WTC11 (cell line): ENCODE results near the gene NAALAD2. TPM values are rescaled to one million over a fixed set of nuclear protein-coding genes. Genes with fewer than 3 reads are reported as not detected.

Source experiments
- ATAC-seq: fragments of 200-7000 bp; cut with Tn5 transposase; 2 replicates; pipeline ENCODE4 v1.10.0; 2021; ENCODE audit warnings: mild to moderate bottlenecking, moderate library complexity
- CTCF ChIA-PET: fragments of 300-600 bp; sonication (Branson Sonifier 250); formaldehyde crosslinking; loops from one replicate; lab custom pipeline; 2021; ENCODE audit warnings: antibody characterized with exemption; lab: Charles Lee
- POLR2A ChIA-PET: fragments of 350-600 bp; sonication (Branson Sonifier 250); formaldehyde crosslinking; loops from one replicate; lab custom pipeline; 2021; ENCODE audit warnings: antibody characterized with exemption; lab: Charles Lee
- DNase-seq: peaks from one replicate; pipeline ENCODE4 v3.0.0; 2021; ENCODE audit warnings: low spot score
- H3K27ac Mint-ChIP-seq: 2 replicates; pipeline ENCODE4 v1.8.0; 2021; ENCODE audit warnings: mixed read lengths
- H3K27me3 Mint-ChIP-seq: 2 replicates; pipeline ENCODE4 v1.8.0; 2021; ENCODE audit warnings: low read depth, mild to moderate bottlenecking, moderate library complexity, mixed read lengths
- H3K36me3 Mint-ChIP-seq: 2 replicates; pipeline ENCODE4 v1.8.0; 2021; ENCODE audit warnings: mixed read lengths
- H3K4me1 Mint-ChIP-seq: 2 replicates; pipeline ENCODE4 v1.8.0; 2022; ENCODE audit warnings: mixed read lengths
- H3K4me3 Mint-ChIP-seq: 2 replicates; pipeline ENCODE4 v1.8.0; 2021; ENCODE audit warnings: mild to moderate bottlenecking, moderate library complexity, mixed read lengths
- H3K9me3 Mint-ChIP-seq: 2 replicates; pipeline ENCODE4 v1.8.0; 2021; ENCODE audit warnings: mixed read lengths
- CREM ChIP-seq: sonication (generic); formaldehyde crosslinking; IDR thresholded peaks from 2 replicates; pipeline ENCODE4 v1.8.1; 2022; ENCODE audit warnings: mild to moderate bottlenecking, missing genetic modification reagents, moderate library complexity
- FOXP1 ChIP-seq: sonication (generic); formaldehyde crosslinking; IDR thresholded peaks from 2 replicates; pipeline ENCODE4 v1.8.0; 2022; ENCODE audit warnings: missing genetic modification reagents, mild to moderate bottlenecking, moderate library complexity, borderline replicate concordance
- GTF2I ChIP-seq: fragments of 250-450 bp; sonication (Bioruptor Pico); conservative IDR thresholded peaks from 2 replicates; pipeline ENCODE4 v1.4.0; 2021; ENCODE audit warnings: mild to moderate bottlenecking
- IRF2 ChIP-seq: sonication (generic); formaldehyde crosslinking; IDR thresholded peaks from 2 replicates; pipeline ENCODE4 v1.8.0; 2022; ENCODE audit warnings: low read depth, missing genetic modification reagents, borderline replicate concordance
- JUN ChIP-seq: sonication (generic); formaldehyde crosslinking; IDR thresholded peaks from 2 replicates; pipeline ENCODE4 v1.8.0; 2023; ENCODE audit warnings: mild to moderate bottlenecking, missing genetic modification reagents
- RORB ChIP-seq: fragments of 250-450 bp; sonication (Bioruptor Pico); IDR thresholded peaks from 2 replicates; pipeline ENCODE4 v1.9.0; 2021; ENCODE audit warnings: mild to moderate bottlenecking
- SMAD3 ChIP-seq: sonication (generic); formaldehyde crosslinking; IDR thresholded peaks from 2 replicates; pipeline ENCODE4 v1.8.0; 2022; ENCODE audit warnings: missing genetic modification reagents, mild to moderate bottlenecking, borderline replicate concordance
- total RNA-seq: library from RNA; stranded (reverse); gene quantifications from 3 replicates; pipeline ENCODE4 v1.2.3, GENCODE V29; 2021
- TF ChIP-seq, protein P1 (sequence below): fragments of 250-450 bp; sonication (Bioruptor Pico); IDR thresholded peaks from 2 replicates; pipeline ENCODE4 v1.8.0; 2021; ENCODE audit warnings: mild to moderate bottlenecking
- TF ChIP-seq, protein P2 (sequence below): fragments of 250-450 bp; sonication (Bioruptor Pico); IDR thresholded peaks from 2 replicates; pipeline ENCODE4 v1.9.0; 2021; ENCODE audit warnings: mild to moderate bottlenecking
- TF ChIP-seq, protein P3 (sequence below): sonication (generic); formaldehyde crosslinking; IDR thresholded peaks from 2 replicates; pipeline ENCODE4 v1.8.0; 2022; ENCODE audit warnings: mild to moderate bottlenecking, missing genetic modification reagents
- TF ChIP-seq, protein P4 (sequence below): sonication (generic); formaldehyde crosslinking; IDR thresholded peaks from 2 replicates; pipeline ENCODE4 v1.8.1; 2022; ENCODE audit warnings: low read depth, missing genetic modification reagents, borderline replicate concordance
- TF ChIP-seq, protein P5 (sequence below): sonication (generic); formaldehyde crosslinking; IDR thresholded peaks from 2 replicates; pipeline ENCODE4 v1.8.0; 2022; ENCODE audit warnings: mild to moderate bottlenecking, missing genetic modification reagents
- TF ChIP-seq, protein P6 (sequence below): sonication (generic); formaldehyde crosslinking; IDR thresholded peaks from 2 replicates; pipeline ENCODE4 v1.8.1; 2022; ENCODE audit warnings: mild to moderate bottlenecking, moderate library complexity, missing genetic modification reagents
- TF ChIP-seq, protein P7 (sequence below): fragments of 250-450 bp; sonication (Bioruptor Pico); IDR thresholded peaks from 2 replicates; pipeline ENCODE4 v2.1.2; 2022; ENCODE audit warnings: mild to moderate bottlenecking, moderate library complexity
- TF ChIP-seq, protein P8 (sequence below): sonication (generic); formaldehyde crosslinking; IDR thresholded peaks from 2 replicates; pipeline ENCODE4 v1.8.0; 2022; ENCODE audit warnings: mild to moderate bottlenecking, missing genetic modification reagents
- TF ChIP-seq, protein P9 (sequence below): sonication (generic); formaldehyde crosslinking; IDR thresholded peaks from 2 replicates; pipeline ENCODE4 v1.8.0; 2022; ENCODE audit warnings: missing genetic modification reagents
- TF ChIP-seq, protein P10 (sequence below): sonication (generic); formaldehyde crosslinking; IDR thresholded peaks from 2 replicates; pipeline ENCODE4 v1.8.1; 2023; ENCODE audit warnings: mild to moderate bottlenecking, moderate library complexity, missing genetic modification reagents

NAALAD2 gene
- total RNA-seq, 1 experiment from 2014 or later: 3.7 TPM

DNA sequence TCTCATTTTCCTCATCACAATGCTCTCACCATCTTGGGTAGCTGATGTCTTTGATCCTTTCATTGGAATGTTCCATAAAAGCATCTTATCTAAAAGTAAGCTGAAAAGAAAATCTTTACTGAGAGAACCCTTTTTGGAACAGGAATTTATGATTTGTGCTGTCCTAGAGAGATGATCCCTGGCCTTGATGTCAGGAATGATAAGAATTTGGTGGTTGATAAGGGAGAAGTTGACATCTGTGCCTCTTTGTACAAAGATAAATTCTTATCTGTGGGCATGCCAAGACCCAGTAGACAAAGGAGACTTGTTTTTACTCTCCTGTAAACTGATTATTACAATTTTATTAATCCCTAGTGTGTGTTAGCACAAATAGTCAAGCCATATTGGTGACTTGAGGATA lies 36.9 kb downstream of the NAALAD2 start:
- Mint-ChIP-seq H3K27me3 (no peaks in the 10 kb centered on the region), H3K27ac (no peak overlapping the region)
- POLR2A ChIA-PET: no interaction called here

More for the DNA sequence above, 36.9 kb downstream of the NAALAD2 start:
- CTCF ChIA-PET: no interaction called here
- no peak for ATAC-seq
- H3K4me3 Mint-ChIP-seq: no peak overlapping the region
- H3K36me3 Mint-ChIP-seq: peaks cover 7% of the 10 kb centered on the region
- TF ChIP-seq, protein P1, sequence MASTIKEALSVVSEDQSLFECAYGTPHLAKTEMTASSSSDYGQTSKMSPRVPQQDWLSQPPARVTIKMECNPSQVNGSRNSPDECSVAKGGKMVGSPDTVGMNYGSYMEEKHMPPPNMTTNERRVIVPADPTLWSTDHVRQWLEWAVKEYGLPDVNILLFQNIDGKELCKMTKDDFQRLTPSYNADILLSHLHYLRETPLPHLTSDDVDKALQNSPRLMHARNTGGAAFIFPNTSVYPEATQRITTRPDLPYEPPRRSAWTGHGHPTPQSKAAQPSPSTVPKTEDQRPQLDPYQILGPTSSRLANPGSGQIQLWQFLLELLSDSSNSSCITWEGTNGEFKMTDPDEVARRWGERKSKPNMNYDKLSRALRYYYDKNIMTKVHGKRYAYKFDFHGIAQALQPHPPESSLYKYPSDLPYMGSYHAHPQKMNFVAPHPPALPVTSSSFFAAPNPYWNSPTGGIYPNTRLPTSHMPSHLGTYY (CRISPR knock-in tag): no peak
- TF ChIP-seq, protein P2, sequence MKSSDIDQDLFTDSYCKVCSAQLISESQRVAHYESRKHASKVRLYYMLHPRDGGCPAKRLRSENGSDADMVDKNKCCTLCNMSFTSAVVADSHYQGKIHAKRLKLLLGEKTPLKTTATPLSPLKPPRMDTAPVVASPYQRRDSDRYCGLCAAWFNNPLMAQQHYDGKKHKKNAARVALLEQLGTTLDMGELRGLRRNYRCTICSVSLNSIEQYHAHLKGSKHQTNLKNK (CRISPR knock-in tag): no peak
- TF ChIP-seq, protein P3, sequence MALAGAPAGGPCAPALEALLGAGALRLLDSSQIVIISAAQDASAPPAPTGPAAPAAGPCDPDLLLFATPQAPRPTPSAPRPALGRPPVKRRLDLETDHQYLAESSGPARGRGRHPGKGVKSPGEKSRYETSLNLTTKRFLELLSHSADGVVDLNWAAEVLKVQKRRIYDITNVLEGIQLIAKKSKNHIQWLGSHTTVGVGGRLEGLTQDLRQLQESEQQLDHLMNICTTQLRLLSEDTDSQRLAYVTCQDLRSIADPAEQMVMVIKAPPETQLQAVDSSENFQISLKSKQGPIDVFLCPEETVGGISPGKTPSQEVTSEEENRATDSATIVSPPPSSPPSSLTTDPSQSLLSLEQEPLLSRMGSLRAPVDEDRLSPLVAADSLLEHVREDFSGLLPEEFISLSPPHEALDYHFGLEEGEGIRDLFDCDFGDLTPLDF: no peak
- TF ChIP-seq, protein P4, sequence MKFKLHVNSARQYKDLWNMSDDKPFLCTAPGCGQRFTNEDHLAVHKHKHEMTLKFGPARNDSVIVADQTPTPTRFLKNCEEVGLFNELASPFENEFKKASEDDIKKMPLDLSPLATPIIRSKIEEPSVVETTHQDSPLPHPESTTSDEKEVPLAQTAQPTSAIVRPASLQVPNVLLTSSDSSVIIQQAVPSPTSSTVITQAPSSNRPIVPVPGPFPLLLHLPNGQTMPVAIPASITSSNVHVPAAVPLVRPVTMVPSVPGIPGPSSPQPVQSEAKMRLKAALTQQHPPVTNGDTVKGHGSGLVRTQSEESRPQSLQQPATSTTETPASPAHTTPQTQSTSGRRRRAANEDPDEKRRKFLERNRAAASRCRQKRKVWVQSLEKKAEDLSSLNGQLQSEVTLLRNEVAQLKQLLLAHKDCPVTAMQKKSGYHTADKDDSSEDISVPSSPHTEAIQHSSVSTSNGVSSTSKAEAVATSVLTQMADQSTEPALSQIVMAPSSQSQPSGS (CRISPR knock-in tag): no peak
- TF ChIP-seq, protein P5, sequence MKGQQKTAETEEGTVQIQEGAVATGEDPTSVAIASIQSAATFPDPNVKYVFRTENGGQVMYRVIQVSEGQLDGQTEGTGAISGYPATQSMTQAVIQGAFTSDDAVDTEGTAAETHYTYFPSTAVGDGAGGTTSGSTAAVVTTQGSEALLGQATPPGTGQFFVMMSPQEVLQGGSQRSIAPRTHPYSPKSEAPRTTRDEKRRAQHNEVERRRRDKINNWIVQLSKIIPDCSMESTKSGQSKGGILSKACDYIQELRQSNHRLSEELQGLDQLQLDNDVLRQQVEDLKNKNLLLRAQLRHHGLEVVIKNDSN (CRISPR knock-in tag): no peak
- no peak for TF ChIP-seq SMAD3
- no peak for TF ChIP-seq JUN
- TF ChIP-seq IRF2 (CRISPR knock-in tag): no peak
- no peak for TF ChIP-seq RORB (CRISPR knock-in tag)
- TF ChIP-seq, protein P6, sequence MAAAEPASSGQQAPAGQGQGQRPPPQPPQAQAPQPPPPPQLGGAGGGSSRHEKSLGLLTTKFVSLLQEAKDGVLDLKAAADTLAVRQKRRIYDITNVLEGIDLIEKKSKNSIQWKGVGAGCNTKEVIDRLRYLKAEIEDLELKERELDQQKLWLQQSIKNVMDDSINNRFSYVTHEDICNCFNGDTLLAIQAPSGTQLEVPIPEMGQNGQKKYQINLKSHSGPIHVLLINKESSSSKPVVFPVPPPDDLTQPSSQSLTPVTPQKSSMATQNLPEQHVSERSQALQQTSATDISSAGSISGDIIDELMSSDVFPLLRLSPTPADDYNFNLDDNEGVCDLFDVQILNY: no peak
- TF ChIP-seq, protein P7, sequence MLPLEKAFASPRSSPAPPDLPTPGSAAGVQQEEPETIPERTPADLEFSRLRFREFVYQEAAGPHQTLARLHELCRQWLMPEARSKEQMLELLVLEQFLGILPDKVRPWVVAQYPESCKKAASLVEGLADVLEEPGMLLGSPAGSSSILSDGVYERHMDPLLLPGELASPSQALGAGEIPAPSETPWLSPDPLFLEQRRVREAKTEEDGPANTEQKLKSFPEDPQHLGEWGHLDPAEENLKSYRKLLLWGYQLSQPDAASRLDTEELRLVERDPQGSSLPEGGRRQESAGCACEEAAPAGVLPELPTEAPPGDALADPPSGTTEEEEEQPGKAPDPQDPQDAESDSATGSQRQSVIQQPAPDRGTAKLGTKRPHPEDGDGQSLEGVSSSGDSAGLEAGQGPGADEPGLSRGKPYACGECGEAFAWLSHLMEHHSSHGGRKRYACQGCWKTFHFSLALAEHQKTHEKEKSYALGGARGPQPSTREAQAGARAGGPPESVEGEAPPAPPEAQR (CRISPR knock-in tag): no peak
- TF ChIP-seq CREM (CRISPR knock-in tag): no peak
- no peak for TF ChIP-seq GTF2I
- TF ChIP-seq, protein P8, sequence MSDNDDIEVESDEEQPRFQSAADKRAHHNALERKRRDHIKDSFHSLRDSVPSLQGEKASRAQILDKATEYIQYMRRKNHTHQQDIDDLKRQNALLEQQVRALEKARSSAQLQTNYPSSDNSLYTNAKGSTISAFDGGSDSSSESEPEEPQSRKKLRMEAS (CRISPR knock-in tag): no peak
- TF ChIP-seq, protein P9, sequence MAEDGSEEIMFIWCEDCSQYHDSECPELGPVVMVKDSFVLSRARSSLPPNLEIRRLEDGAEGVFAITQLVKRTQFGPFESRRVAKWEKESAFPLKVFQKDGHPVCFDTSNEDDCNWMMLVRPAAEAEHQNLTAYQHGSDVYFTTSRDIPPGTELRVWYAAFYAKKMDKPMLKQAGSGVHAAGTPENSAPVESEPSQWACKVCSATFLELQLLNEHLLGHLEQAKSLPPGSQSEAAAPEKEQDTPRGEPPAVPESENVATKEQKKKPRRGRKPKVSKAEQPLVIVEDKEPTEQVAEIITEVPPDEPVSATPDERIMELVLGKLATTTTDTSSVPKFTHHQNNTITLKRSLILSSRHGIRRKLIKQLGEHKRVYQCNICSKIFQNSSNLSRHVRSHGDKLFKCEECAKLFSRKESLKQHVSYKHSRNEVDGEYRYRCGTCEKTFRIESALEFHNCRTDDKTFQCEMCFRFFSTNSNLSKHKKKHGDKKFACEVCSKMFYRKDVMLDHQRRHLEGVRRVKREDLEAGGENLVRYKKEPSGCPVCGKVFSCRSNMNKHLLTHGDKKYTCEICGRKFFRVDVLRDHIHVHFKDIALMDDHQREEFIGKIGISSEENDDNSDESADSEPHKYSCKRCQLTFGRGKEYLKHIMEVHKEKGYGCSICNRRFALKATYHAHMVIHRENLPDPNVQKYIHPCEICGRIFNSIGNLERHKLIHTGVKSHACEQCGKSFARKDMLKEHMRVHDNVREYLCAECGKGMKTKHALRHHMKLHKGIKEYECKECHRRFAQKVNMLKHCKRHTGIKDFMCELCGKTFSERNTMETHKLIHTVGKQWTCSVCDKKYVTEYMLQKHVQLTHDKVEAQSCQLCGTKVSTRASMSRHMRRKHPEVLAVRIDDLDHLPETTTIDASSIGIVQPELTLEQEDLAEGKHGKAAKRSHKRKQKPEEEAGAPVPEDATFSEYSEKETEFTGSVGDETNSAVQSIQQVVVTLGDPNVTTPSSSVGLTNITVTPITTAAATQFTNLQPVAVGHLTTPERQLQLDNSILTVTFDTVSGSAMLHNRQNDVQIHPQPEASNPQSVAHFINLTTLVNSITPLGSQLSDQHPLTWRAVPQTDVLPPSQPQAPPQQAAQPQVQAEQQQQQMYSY (CRISPR knock-in tag): no peak
- TF ChIP-seq, protein P10, sequence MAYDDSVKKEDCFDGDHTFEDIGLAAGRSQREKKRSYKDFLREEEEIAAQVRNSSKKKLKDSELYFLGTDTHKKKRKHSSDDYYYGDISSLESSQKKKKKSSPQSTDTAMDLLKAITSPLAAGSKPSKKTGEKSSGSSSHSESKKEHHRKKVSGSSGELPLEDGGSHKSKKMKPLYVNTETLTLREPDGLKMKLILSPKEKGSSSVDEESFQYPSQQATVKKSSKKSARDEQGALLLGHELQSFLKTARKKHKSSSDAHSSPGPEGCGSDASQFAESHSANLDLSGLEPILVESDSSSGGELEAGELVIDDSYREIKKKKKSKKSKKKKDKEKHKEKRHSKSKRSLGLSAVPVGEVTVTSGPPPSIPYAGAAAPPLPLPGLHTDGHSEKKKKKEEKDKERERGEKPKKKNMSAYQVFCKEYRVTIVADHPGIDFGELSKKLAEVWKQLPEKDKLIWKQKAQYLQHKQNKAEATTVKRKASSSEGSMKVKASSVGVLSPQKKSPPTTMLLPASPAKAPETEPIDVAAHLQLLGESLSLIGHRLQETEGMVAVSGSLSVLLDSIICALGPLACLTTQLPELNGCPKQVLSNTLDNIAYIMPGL (CRISPR knock-in tag): no peak
- no peak for TF ChIP-seq FOXP1 (CRISPR knock-in tag)
- H3K9me3 Mint-ChIP-seq: no peaks in the 10 kb centered on the region
- no peak for DNase-seq
- H3K4me1 Mint-ChIP-seq: no peaks in the 10 kb centered on the region
